HAP-1 (cell line): ENCODE measurements around the gene OMA1.

Source experiments
- DNase-seq, 2 experiments: peaks; one replicate each; pipeline ENCODE4 v3.0.0-alpha.2; 2016 to 2020; ENCODE audit warnings: low spot score in 2 of 2
- H3K27me3 ChIP-seq: fragments of 250-450 bp; sonication (Bioruptor Pico); 2 replicates; pipeline ENCODE4 v1.5.1; 2020; ENCODE audit warnings: low read depth, mild to moderate bottlenecking, moderate library complexity
- H3K36me3 ChIP-seq: fragments of 250-450 bp; sonication (Bioruptor Pico); replicated peaks from 2 replicates; pipeline ENCODE4 v1.5.1; 2020; ENCODE audit warnings: mild to moderate bottlenecking
- H3K4me1 ChIP-seq: fragments of 250-450 bp; sonication (Bioruptor Pico); 2 replicates; pipeline ENCODE4 v1.5.1; 2020; ENCODE audit warnings: mild to moderate bottlenecking
- H3K4me3 ChIP-seq: fragments of 250-450 bp; sonication (Bioruptor Pico); 2 replicates; pipeline ENCODE4 v1.5.1; 2020; ENCODE audit warnings: mild to moderate bottlenecking, moderate library complexity
- H3K9me3 ChIP-seq: fragments of 250-450 bp; sonication (Bioruptor Pico); 2 replicates; pipeline ENCODE4 v1.5.1; 2020; ENCODE audit warnings: mild to moderate bottlenecking, moderate library complexity
- in situ Hi-C: fragments of 300-500 bp; cut with MboI; formaldehyde crosslinking; loops from 3 replicates; pipeline ENCODE4 v1.14.3; 2020; ENCODE audit warnings: low sequenced_read_pairs, inconsistent platforms, mixed read lengths

The OMA1 gene

DNA sequence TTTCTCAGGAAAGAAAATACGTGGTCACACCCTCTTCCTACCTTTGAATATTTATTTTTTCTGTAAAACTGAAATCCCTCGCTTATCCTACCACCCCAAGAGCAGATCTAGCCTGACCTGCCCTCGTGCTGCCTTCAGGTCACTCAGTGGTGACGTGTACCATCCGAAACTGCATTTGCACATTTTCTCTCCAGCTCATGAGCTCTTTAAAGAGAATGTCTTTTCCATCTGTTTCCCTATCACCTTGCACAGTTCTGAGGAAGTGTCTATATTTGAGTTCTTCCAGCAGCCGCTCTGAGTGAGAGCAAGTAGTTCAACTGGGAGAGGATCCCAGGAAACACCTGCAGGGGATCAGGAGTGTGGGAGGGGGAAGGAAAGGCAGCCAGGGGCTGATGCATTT is 91.7 kb downstream of the OMA1 start:
- Histone ChIP-seq H3K4me1 (no peaks in the 10 kb centered on the region), H3K4me3 (no peak overlapping the region), H3K36me3 (no peaks in the 10 kb centered on the region), H3K27me3 (no peaks in the 10 kb centered on the region), H3K9me3 (no peaks in the 10 kb centered on the region)
- DNase-seq, result no peak
- in situ Hi-C loops, result no loop called here

DNA sequence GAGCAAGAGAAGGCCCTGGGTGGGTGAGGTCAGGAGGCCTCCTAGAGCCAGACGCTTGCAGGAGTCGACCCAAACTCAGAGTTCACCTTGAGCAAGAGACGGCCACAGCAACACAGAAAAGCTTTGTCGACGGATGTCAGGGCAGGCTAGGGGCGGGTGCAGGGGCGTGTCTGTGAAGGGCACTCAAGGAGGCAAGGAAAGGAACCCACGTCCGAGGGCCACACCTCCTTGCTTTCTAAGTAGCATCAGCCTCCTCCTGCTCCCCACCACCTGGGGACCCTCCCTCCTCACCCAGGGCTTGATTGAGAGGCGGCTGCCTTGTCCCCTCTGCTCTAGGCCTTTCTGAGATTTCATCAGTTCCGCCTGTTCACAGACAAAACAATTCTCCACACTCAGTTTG is 92.1 kb downstream of the OMA1 start:
- no peaks in the 10 kb centered on the region for H3K27me3 ChIP-seq
- in situ Hi-C loops, result no loop called here
- H3K4me3 ChIP-seq, result no peak overlapping the region
- DNase-seq, result no peak
- no peaks in the 10 kb centered on the region for H3K4me1 ChIP-seq
- H3K9me3 ChIP-seq, result no peaks in the 10 kb centered on the region
- H3K36me3 ChIP-seq, result no peaks in the 10 kb centered on the region

- in situ Hi-C loops, result no loop called here
- Histone ChIP-seq H3K36me3 (no peaks in the 10 kb centered on the region), H3K4me3 (no peak overlapping the region)
These were observed 94.8 kb downstream of the OMA1 start for GRCh38 chr1:58451560-58452191.

DNA sequence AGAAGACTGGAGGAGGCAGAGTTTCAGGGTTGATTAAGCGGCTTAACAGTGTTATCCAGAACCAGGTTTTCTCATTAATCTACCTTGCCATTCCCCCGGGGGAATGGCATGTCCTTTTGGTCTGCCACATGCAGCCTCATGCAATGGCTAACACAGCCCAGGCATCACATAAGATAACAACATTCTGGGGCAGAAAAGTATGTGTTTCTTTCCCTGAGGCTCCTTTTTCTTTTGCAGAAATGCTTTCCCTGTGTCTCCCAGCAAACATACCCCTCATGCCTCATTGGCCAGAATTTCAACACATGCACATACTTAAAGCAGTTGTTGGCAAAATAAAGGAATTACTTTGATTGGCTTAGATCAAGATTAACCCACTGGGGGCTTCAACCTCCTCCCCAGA is 98.6 kb downstream of the OMA1 start:
- no peak for DNase-seq
- Histone ChIP-seq H3K4me3 (no peak overlapping the region), H3K27me3 (no peaks in the 10 kb centered on the region), H3K36me3 (no peaks in the 10 kb centered on the region), H3K4me1 (no peaks in the 10 kb centered on the region), H3K9me3 (no peaks in the 10 kb centered on the region)
- in situ Hi-C loops, result no loop called here

More at GRCh38 chr1:58451560-58452191, 94.8 kb downstream of the OMA1 start:
- Histone ChIP-seq H3K27me3 (no peaks in the 10 kb centered on the region), H3K4me1 (no peaks in the 10 kb centered on the region), H3K9me3 (no peaks in the 10 kb centered on the region)
- no peak for DNase-seq

- in situ Hi-C loops, result no loop called here
- no peak overlapping the region for H3K4me3 ChIP-seq
- H3K36me3 ChIP-seq, result no peaks in the 10 kb centered on the region
- DNase-seq, result no peak
- H3K27me3 ChIP-seq, result no peaks in the 10 kb centered on the region
- H3K4me1 ChIP-seq, result no peaks in the 10 kb centered on the region
- H3K9me3 ChIP-seq, result no peaks in the 10 kb centered on the region
These were observed 99.5 kb downstream of the OMA1 start for GRCh38 chr1:58447042-58447441.

- Histone ChIP-seq H3K4me3 (no peak overlapping the region), H3K9me3 (no peaks in the 10 kb centered on the region), H3K36me3 (no peaks in the 10 kb centered on the region), H3K27me3 (no peaks in the 10 kb centered on the region), H3K4me1 (no peaks in the 10 kb centered on the region)
- no peak for DNase-seq
- in situ Hi-C loops, result no loop called here
These were observed 100.2 kb downstream of the OMA1 start for GRCh38 chr1:58446368-58446767.

GRCh38 chr1:58443986-58444868 is 102.3 kb downstream of the OMA1 start:
- in situ Hi-C loops, result no loop called here
- no peaks in the 10 kb centered on the region for H3K4me1 ChIP-seq
- no peaks in the 10 kb centered on the region for H3K9me3 ChIP-seq
- no peak for DNase-seq
- no peaks in the 10 kb centered on the region for H3K27me3 ChIP-seq
- no peak overlapping the region for H3K4me3 ChIP-seq
- H3K36me3 ChIP-seq, result no peaks in the 10 kb centered on the region

DNA sequence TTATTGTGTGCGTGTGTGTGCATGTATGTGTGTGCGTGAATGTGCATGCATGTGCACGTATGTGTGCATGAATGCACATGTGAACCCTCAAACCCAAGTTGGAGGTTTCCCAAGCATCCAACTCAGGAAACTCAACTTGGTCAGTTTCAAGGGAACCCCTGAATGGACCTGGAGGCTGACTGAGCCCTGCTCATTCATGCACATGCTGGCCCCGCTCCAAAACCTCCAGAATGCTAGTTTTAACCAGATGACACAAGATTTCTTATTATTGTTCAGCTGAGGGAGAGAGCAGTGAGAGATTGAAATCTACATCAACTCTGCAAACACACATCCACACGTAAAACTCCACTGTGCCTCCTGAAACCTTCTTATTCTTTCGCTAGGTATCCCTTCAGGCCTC is 104.4 kb downstream of the OMA1 start:
- H3K27me3 ChIP-seq, result no peaks in the 10 kb centered on the region
- in situ Hi-C loops, result no loop called here
- H3K36me3 ChIP-seq, result no peaks in the 10 kb centered on the region
- H3K9me3 ChIP-seq, result no peaks in the 10 kb centered on the region
- no peak overlapping the region for H3K4me3 ChIP-seq
- H3K4me1 ChIP-seq, result no peaks in the 10 kb centered on the region
- no peak for DNase-seq

DNA sequence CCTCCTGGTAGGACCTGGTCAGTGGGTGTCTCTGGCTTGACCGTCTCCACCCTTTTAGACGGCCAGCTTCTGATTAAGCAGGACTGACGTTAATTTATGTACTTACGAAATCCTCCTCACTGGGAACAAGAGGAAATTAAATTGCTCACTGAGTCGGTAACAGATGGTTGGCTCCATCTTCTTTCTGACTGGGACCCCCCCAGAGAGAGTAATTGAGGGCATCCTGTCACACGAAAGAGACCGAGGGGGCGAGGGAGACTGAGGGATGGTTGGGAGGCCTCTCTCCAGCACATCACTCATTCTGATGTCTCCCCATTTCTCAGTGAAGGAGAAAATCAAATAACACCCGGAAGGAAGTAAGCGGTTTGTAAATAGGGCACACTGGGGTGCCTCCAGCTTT is 104.8 kb downstream of the OMA1 start:
- in situ Hi-C loops, result no loop called here
- no peak overlapping the region for H3K4me3 ChIP-seq
- no peak for DNase-seq
- H3K36me3 ChIP-seq, result no peaks in the 10 kb centered on the region
- no peaks in the 10 kb centered on the region for H3K4me1 ChIP-seq
- H3K9me3 ChIP-seq, result no peaks in the 10 kb centered on the region
- no peaks in the 10 kb centered on the region for H3K27me3 ChIP-seq

DNA sequence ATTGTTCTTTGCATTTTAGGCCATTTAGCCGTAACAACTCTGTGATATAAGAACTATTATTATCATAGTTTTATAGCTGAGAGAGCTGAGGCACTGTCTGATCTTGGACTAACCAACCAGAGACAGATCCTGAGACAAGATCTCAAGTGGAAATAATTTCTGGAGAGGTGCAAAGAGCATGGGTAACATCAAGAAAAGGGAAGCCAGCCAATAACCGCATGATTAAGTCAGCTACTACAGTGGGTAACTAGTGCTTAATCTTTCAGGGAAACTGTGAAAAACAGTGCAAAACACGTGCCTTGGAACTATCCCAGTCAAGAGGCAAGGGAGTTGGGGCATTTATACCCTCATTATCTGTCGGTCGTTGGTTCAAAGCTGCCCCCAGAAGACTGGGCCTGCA is 105.8 kb downstream of the OMA1 start:
- no peaks in the 10 kb centered on the region for H3K4me1 ChIP-seq
- no peak overlapping the region for H3K4me3 ChIP-seq
- no peak for DNase-seq
- no peaks in the 10 kb centered on the region for H3K27me3 ChIP-seq
- H3K9me3 ChIP-seq, result no peaks in the 10 kb centered on the region
- no peaks in the 10 kb centered on the region for H3K36me3 ChIP-seq
- in situ Hi-C loops, result no loop called here

DNA sequence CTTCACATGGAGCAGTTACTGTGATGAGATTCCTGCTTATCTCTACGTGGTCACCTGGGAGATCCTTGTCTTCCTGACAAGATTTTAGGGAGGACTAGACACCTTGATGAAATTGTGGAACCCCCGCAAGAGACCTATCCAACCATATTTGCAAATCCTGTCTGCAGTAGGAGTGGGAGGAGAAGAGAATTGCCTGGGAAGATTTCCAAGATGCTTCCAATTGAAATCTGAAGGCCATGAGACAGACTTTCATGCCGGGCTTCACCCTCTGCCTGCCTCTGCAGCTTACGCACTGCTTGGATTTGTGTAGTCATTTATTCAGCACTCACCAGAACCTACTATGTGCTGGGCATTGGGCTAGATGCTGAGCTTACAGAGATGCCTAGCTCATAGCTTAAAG is 106.6 kb downstream of the OMA1 start:
- Histone ChIP-seq H3K36me3 (no peaks in the 10 kb centered on the region), H3K27me3 (no peaks in the 10 kb centered on the region), H3K9me3 (no peaks in the 10 kb centered on the region), H3K4me1 (no peaks in the 10 kb centered on the region), H3K4me3 (no peak overlapping the region)
- in situ Hi-C loops, result no loop called here
- no peak for DNase-seq

- in situ Hi-C loops, result no loop called here
- H3K4me1 ChIP-seq, result no peaks in the 10 kb centered on the region
- no peaks in the 10 kb centered on the region for H3K9me3 ChIP-seq
- no peaks in the 10 kb centered on the region for H3K36me3 ChIP-seq
- H3K27me3 ChIP-seq, result no peaks in the 10 kb centered on the region
- no peak for DNase-seq
- no peak overlapping the region for H3K4me3 ChIP-seq
These were observed 108.1 kb downstream of the OMA1 start for GRCh38 chr1:58438468-58438867.

- in situ Hi-C loops, result no loop called here
- no peak for DNase-seq
- Histone ChIP-seq H3K4me3 (no peak overlapping the region), H3K27me3 (no peaks in the 10 kb centered on the region), H3K4me1 (no peaks in the 10 kb centered on the region), H3K9me3 (no peaks in the 10 kb centered on the region), H3K36me3 (no peaks in the 10 kb centered on the region)
These were observed 108.9 kb downstream of the OMA1 start for GRCh38 chr1:58437623-58438022.

- Histone ChIP-seq H3K27me3 (no peaks in the 10 kb centered on the region), H3K4me1 (no peaks in the 10 kb centered on the region), H3K9me3 (no peaks in the 10 kb centered on the region), H3K4me3 (no peak overlapping the region), H3K36me3 (no peaks in the 10 kb centered on the region)
- no peak for DNase-seq
- in situ Hi-C loops, result no loop called here
These were observed 109.8 kb downstream of the OMA1 start for GRCh38 chr1:58436615-58437297.
